GM12878 (cell line): ENCODE measurements around the gene PPEF1. TPM values are rescaled to one million over a fixed set of nuclear protein-coding genes. Genes with fewer than 3 reads are reported as not detected.

ENCODE experiments used
- ATAC-seq: fragments of 200-7000 bp; cut with Tn5 transposase; 3 replicates; pipeline ENCODE4 v1.9.1; 2020; ENCODE audit warnings: mild to moderate bottlenecking, moderate library complexity
- BruUV-seq: library from RNA; stranded (reverse); fragments of 400-500 nt; replicated peaks from 2 replicates; lab custom pipeline; 2021; lab: Mats Ljungman, UMichigan
- CTCF ChIA-PET: fragments of 300-600 bp; sonication (Branson Sonifier 250); formaldehyde crosslinking; extraction: SDS; loops from one replicate; lab custom pipeline; 2021; ENCODE audit warnings: inconsistent platforms; lab: Yijun Ruan, JAX
- POLR2A ChIA-PET: fragments of 350-600 bp; formaldehyde crosslinking; extraction: SDS; loops from one replicate; lab custom pipeline; 2021; ENCODE audit warnings: inconsistent platforms; lab: Charles Lee
- RAD21 ChIA-PET: fragments of 300-600 bp; sonication (Branson Sonifier 250); formaldehyde crosslinking; loops from one replicate; lab custom pipeline; 2023; ENCODE audit warnings: antibody characterized with exemption; ENCODE audit not compliant: unreplicated experiment; lab: Charles Lee
- SMC1A ChIA-PET: fragments of 300-600 bp; sonication (Branson Sonifier 250); formaldehyde crosslinking; loops from one replicate; lab custom pipeline; 2023; ENCODE audit not compliant: unreplicated experiment, uncharacterized antibody; lab: Charles Lee
- DNase-seq: peaks from one replicate; pipeline ENCODE4 v3.0.0-alpha.2; 2011; ENCODE audit warnings: low read depth, low spot score
- FAIRE-seq: peaks from 3 replicates; lab custom pipeline; 2011; peaks lifted over from hg19 to GRCh38; lab: Jason Lieb, UNC
- H2AFZ ChIP-seq: 2 replicates; pipeline ENCODE4 v1.6.0; 2011; ENCODE audit warnings: low read depth, low read length, control low read depth; ENCODE audit not compliant: control insufficient read depth
- H3K27ac ChIP-seq: 2 replicates; pipeline ENCODE4 v1.5.1; 2011; ENCODE audit warnings: control low read depth; ENCODE audit not compliant: control insufficient read depth, insufficient read depth
- H3K27me3 ChIP-seq, 2 experiments: replicated peaks in 1 of 2; 2 replicates each; pipeline versions ENCODE4 v1.6.0 to v1.6.1; 2011; ENCODE audit warnings: low read length in 1 of 2; ENCODE audit not compliant: control insufficient read depth in 2 of 2, insufficient read depth in 2 of 2
- H3K36me3 ChIP-seq, 2 experiments: 2 replicates each; pipeline ENCODE4 v1.5.1; 2011; ENCODE audit warnings: low read length in 1 of 2; ENCODE audit not compliant: control insufficient read depth in 2 of 2, insufficient read depth in 2 of 2
- H3K4me1 ChIP-seq: 2 replicates; pipeline ENCODE4 v1.6.1; 2011; ENCODE audit warnings: mild to moderate bottlenecking, low read length, moderate library complexity, mixed read lengths; ENCODE audit not compliant: control insufficient read depth, insufficient read depth
- H3K4me2 ChIP-seq: 2 replicates; pipeline ENCODE4 v1.6.0; 2011; ENCODE audit warnings: control low read depth; ENCODE audit not compliant: control insufficient read depth, insufficient read depth
- H3K4me3 ChIP-seq: fragments of 200-600 bp; sonication (generic); 2 replicates; pipeline ENCODE4 v1.5.1; 2016
- H3K79me2 ChIP-seq: 2 replicates; pipeline ENCODE4 v1.6.0; 2011; ENCODE audit warnings: low read length; ENCODE audit not compliant: control insufficient read depth, insufficient read depth
- H3K9ac ChIP-seq: 2 replicates; pipeline ENCODE4 v1.8.0; 2011; ENCODE audit warnings: low read length, control low read depth, mixed read lengths; ENCODE audit not compliant: control insufficient read depth, insufficient read depth
- H3K9me3 ChIP-seq: replicated peaks from 3 replicates; pipeline ENCODE4 v1.5.1; 2011; ENCODE audit warnings: mild to moderate bottlenecking, low read length; ENCODE audit not compliant: control insufficient read depth, insufficient read depth
- H4K20me1 ChIP-seq: 2 replicates; pipeline ENCODE4 v1.6.0; 2011; ENCODE audit not compliant: control insufficient read depth, insufficient read depth
- CEBPB ChIP-seq, 2 experiments: fragments of 150-350 bp in 1 of 2; IDR thresholded peaks; 2 replicates each; pipeline ENCODE4 v1.6.1; 2012 to 2014; ENCODE audit warnings: low read depth in 2 of 2, low read length in 2 of 2, borderline replicate concordance in 1 of 2, inconsistent platforms in 1 of 2
- CHD2 ChIP-seq: IDR thresholded peaks from 2 replicates; pipeline ENCODE4 v1.6.1; 2011; ENCODE audit warnings: low read depth, low read length, improper control_type of control experiment, borderline replicate concordance
- FOS ChIP-seq: IDR thresholded peaks from 3 replicates; pipeline ENCODE4 v1.6.1; 2011; ENCODE audit warnings: borderline replicate concordance; ENCODE audit not compliant: insufficient read length; ENCODE audit errors: extremely low read depth
- JUNB ChIP-seq: IDR thresholded peaks from 2 replicates; pipeline ENCODE4 v1.6.1; 2016; ENCODE audit warnings: antibody characterized with exemption, mild to moderate bottlenecking
- MEF2B ChIP-seq: fragments of 450-650 bp; IDR thresholded peaks from 2 replicates; pipeline ENCODE4 v1.6.1; 2018; ENCODE audit warnings: mild to moderate bottlenecking, moderate library complexity; ENCODE audit not compliant: partially characterized antibody, poor library complexity, severe bottlenecking
- MTA2 ChIP-seq: fragments of 450-650 bp; IDR thresholded peaks from 2 replicates; pipeline ENCODE4 v1.6.1; 2016; ENCODE audit warnings: low read depth, mild to moderate bottlenecking, moderate library complexity
- MYC ChIP-seq: IDR thresholded peaks from 2 replicates; pipeline ENCODE4 v1.6.1; 2011; ENCODE audit warnings: mild to moderate bottlenecking, low read length, moderate library complexity, inconsistent platforms; ENCODE audit not compliant: insufficient read depth, insufficient replicate concordance, insufficient read length, severe bottlenecking
- NFYA ChIP-seq: IDR thresholded peaks from 2 replicates; pipeline ENCODE4 v1.6.1; 2011; ENCODE audit warnings: low read depth, mild to moderate bottlenecking, low read length, improper control_type of control experiment, borderline replicate concordance
- NFYB ChIP-seq: IDR thresholded peaks from 2 replicates; pipeline ENCODE4 v1.6.1; 2011; ENCODE audit warnings: low read depth, mild to moderate bottlenecking, low read length, improper control_type of control experiment, moderate library complexity; ENCODE audit not compliant: insufficient read depth
- PAX5 ChIP-seq: IDR thresholded peaks from 2 replicates; pipeline ENCODE4 v1.6.1; 2011; ENCODE audit warnings: low read depth, low read length, borderline replicate concordance
- PAX8 ChIP-seq: fragments of 450-650 bp; IDR thresholded peaks from 2 replicates; pipeline ENCODE4 v1.6.1; 2017; ENCODE audit warnings: mild to moderate bottlenecking, moderate library complexity
- RFX5 ChIP-seq: IDR thresholded peaks from 2 replicates; pipeline ENCODE4 v1.6.1; 2011; ENCODE audit warnings: low read depth, low read length, improper control_type of control experiment
- RUNX3 ChIP-seq: IDR thresholded peaks from 2 replicates; pipeline ENCODE4 v1.6.1; 2012; ENCODE audit warnings: low read length, inconsistent platforms
- SREBF1 ChIP-seq: IDR thresholded peaks from 2 replicates; pipeline ENCODE4 v1.6.1; 2012; ENCODE audit warnings: mild to moderate bottlenecking, low read length
- TCF7 ChIP-seq: IDR thresholded peaks from 2 replicates; pipeline ENCODE4 v1.6.1; 2014; ENCODE audit warnings: antibody characterized with exemption, borderline replicate concordance
- WRNIP1 ChIP-seq: IDR thresholded peaks from 2 replicates; pipeline ENCODE4 v1.6.1; 2011; ENCODE audit warnings: low read depth, low read length, improper control_type of control experiment, borderline replicate concordance
- ZNF274 ChIP-seq: IDR thresholded peaks from one replicate; pipeline ENCODE4 v1.8.0; 2011; ENCODE audit not compliant: insufficient read length, insufficient read depth
- ZNF622 ChIP-seq: fragments of 450-650 bp; IDR thresholded peaks from 2 replicates; pipeline ENCODE4 v1.6.1; 2017; ENCODE audit warnings: mild to moderate bottlenecking, inconsistent platforms
- WGBS: methylation state at CpG from one replicate; pipeline ENCODE4 v1.1.6; 2016; ENCODE audit warnings: low lambda C conversion rate; ENCODE audit not compliant: insufficient replicate concordance, insufficient coverage; ENCODE audit errors: missing lambda C conversion rate; 5-methylcytosine and 5-hydroxymethylcytosine counted together
- in situ Hi-C: fragments of 300-500 bp; cut with MboI; formaldehyde crosslinking; loops from 9 replicates; pipeline ENCODE4 v1.14.3; 2018; ENCODE audit warnings: mixed read lengths
- intact Hi-C: fragments of 100-400 bp; cut with micrococcal nuclease; formaldehyde crosslinking; loops from one replicate; pipeline ENCODE4 v1.14.2; 2022; ENCODE audit not compliant: unreplicated experiment
- polyA plus RNA-seq, 11 experiments: library from polyadenylated mRNA; depleted of rRNA in 4 of 11; unstranded in 6 of 11; stranded (reverse) in 5 of 11; fragments of >200 nt; fragmentation: Nextera tagmentation in 4 of 11; fragmentation: Illumina TruSeq in 1 of 11; extraction: Ambion mirVana in 4 of 11; extraction: Trizol in 1 of 11; gene quantifications; 1 replicate in 1 of 11; 2 replicates in 10 of 11; pipeline versions ENCODE4 v1.2.1 to v1.2.3, GENCODE V29; 2011 to 2016; ENCODE audit warnings: inconsistent platforms in 2 of 11, missing spikeins in 2 of 11, low read depth in 1 of 11
- total RNA-seq, 4 experiments: library from RNA; depleted of rRNA in 3 of 4; stranded (reverse); fragments of >200 nt in 3 of 4; fragmentation: Illumina TruSeq in 1 of 4; extraction: Trizol in 1 of 4; gene quantifications; 2 replicates each; pipeline versions ENCODE4 v1.2.1 to v1.2.3, GENCODE V29; 2013 to 2021
- TF ChIP-seq, protein P1 (sequence below): fragments of 450-650 bp; IDR thresholded peaks from 2 replicates; pipeline ENCODE4 v1.6.1; 2017; ENCODE audit warnings: low read depth, mild to moderate bottlenecking, moderate library complexity
- TF ChIP-seq, protein P2 (sequence below): fragments of 450-650 bp; IDR thresholded peaks from 2 replicates; pipeline ENCODE4 v1.6.1; 2017; ENCODE audit warnings: mild to moderate bottlenecking, moderate library complexity

PPEF1 gene
- total and polyA plus RNA-seq, 10 of the 15 experiments (the other 5 are each of a cell fraction or from before 2014, with no cell fraction given): 0.24 to 2.2 (median 0.50) TPM

DNA sequence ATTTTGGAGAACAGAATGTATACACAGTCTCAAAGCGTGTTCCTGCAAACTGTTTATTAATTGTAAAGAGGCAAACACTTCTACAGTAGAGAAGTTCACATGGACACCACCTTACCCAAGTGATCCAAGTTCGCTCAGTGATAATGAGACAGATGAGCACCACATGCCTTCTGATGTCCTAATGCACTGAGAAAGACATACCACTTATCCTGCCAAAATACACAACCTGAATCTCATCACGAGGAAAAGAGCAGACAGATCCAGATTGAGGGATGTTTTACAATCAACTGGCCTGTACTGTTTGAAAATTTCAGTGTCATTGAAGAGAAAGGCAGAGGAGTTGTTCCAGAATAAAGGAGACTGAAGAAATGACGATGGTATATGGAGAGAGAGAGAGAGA, 12.4 kb downstream of the PPEF1 start:
- H3K27me3 ChIP-seq: no peaks in the 10 kb centered on the region
- in situ Hi-C loops (no loop called here), intact Hi-C loops (no loop called here)
- no peak overlapping the region for H3K4me3 ChIP-seq
- ATAC-seq (no peak), DNase-seq (no peak), FAIRE-seq (no peak)
- H3K79me2 ChIP-seq: no peaks in the 10 kb centered on the region
- no peak overlapping the region for H3K4me2 ChIP-seq
- ChIA-PET POLR2A (interaction anchor here (0.7 kb wide), 1 partner anchor 135 kb away, joined by 3 read pairs; no protein-coding TSS in a partner anchor), SMC1A (no interaction called here), CTCF (no interaction called here), RAD21 (no interaction called here)
- H3K9me3 ChIP-seq: no peaks in the 10 kb centered on the region
- no TSS peak for BruUV-seq
- WGBS: 17% methylated on average over 4 of the region's 4 CpGs
- no peaks in the 10 kb centered on the region for H3K4me1 ChIP-seq
- H3K27ac ChIP-seq: no peak overlapping the region
- no peaks in the 10 kb centered on the region for H3K36me3 ChIP-seq
- no peak overlapping the region for H3K9ac ChIP-seq
- no peak overlapping the region for H2AFZ ChIP-seq
- no peaks in the 10 kb centered on the region for H4K20me1 ChIP-seq
- TF ChIP-seq FOS (no peak), PAX5 (no peak), CEBPB (IDR thresholded peaks at IDR 0.05; ENCODE audit: borderline replicate concordance in 1 of 2, low read depth in 2 of 2, low read length in 2 of 2) (no peak), SREBF1 (no peak), MTA2 (no peak), PAX8 (no peak), CHD2 (no peak), RFX5 (no peak), MEF2B (no peak), RUNX3 (no peak), NFYA (no peak), JUNB (no peak), ZNF622 (no peak), WRNIP1 (no peak), NFYB (no peak), TCF7 (no peak), ZNF274 (no peak), MYC (no peak)
- TF ChIP-seq, protein P1, sequence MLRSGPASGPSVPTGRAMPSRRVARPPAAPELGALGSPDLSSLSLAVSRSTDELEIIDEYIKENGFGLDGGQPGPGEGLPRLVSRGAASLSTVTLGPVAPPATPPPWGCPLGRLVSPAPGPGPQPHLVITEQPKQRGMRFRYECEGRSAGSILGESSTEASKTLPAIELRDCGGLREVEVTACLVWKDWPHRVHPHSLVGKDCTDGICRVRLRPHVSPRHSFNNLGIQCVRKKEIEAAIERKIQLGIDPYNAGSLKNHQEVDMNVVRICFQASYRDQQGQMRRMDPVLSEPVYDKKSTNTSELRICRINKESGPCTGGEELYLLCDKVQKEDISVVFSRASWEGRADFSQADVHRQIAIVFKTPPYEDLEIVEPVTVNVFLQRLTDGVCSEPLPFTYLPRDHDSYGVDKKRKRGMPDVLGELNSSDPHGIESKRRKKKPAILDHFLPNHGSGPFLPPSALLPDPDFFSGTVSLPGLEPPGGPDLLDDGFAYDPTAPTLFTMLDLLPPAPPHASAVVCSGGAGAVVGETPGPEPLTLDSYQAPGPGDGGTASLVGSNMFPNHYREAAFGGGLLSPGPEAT: no peak
- TF ChIP-seq, protein P2, sequence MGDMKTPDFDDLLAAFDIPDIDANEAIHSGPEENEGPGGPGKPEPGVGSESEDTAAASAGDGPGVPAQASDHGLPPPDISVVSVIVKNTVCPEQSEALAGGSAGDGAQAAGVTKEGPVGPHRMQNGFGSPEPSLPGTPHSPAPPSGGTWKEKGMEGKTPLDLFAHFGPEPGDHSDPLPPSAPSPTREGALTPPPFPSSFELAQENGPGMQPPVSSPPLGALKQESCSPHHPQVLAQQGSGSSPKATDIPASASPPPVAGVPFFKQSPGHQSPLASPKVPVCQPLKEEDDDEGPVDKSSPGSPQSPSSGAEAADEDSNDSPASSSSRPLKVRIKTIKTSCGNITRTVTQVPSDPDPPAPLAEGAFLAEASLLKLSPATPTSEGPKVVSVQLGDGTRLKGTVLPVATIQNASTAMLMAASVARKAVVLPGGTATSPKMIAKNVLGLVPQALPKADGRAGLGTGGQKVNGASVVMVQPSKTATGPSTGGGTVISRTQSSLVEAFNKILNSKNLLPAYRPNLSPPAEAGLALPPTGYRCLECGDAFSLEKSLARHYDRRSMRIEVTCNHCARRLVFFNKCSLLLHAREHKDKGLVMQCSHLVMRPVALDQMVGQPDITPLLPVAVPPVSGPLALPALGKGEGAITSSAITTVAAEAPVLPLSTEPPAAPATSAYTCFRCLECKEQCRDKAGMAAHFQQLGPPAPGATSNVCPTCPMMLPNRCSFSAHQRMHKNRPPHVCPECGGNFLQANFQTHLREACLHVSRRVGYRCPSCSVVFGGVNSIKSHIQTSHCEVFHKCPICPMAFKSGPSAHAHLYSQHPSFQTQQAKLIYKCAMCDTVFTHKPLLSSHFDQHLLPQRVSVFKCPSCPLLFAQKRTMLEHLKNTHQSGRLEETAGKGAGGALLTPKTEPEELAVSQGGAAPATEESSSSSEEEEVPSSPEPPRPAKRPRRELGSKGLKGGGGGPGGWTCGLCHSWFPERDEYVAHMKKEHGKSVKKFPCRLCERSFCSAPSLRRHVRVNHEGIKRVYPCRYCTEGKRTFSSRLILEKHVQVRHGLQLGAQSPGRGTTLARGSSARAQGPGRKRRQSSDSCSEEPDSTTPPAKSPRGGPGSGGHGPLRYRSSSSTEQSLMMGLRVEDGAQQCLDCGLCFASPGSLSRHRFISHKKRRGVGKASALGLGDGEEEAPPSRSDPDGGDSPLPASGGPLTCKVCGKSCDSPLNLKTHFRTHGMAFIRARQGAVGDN: no peak
